ENCODE measurements around the gene B3GNT7. TPM values are rescaled to one million over a fixed set of nuclear protein-coding genes. Genes with fewer than 3 reads are reported as not detected.

B3GNT7 gene
- total RNA-seq, 1 experiment from 2014 or later: 11.0 TPM

- Histone ChIP-seq H3K27me3 (ENCODE audit: low read length) (no peaks in the 10 kb centered on the region), H3K9me3 (ENCODE audit: low read length) (no peaks in the 10 kb centered on the region), H3K4me1 (ENCODE audit: insufficient read depth, low read length) (no peaks in the 10 kb centered on the region), H3K4me3 (ENCODE audit: low read length) (no peak overlapping the region), H3F3A (ENCODE audit: low read length, unreplicated experiment) (no peaks in the 10 kb centered on the region), H3K9me2 (replicated peaks; ENCODE audit: low read length) (no peaks in the 10 kb centered on the region), H3K4me2 (ENCODE audit: low read length) (no peak overlapping the region), H3K27ac (ENCODE audit: low read length) (no peak overlapping the region), H3K36me3 (ENCODE audit: low read depth, low read length) (no peaks in the 10 kb centered on the region), H2AFZ (ENCODE audit: low read length) (no peak overlapping the region), H3K9ac (ENCODE audit: low read length) (no peak overlapping the region), H3K79me2 (ENCODE audit: low read length) (no peaks in the 10 kb centered on the region), H4K20me1 (ENCODE audit: low read length) (no peaks in the 10 kb centered on the region)
- no peak for TF ChIP-seq EZH2phosphoT487 (IDR thresholded peaks at IDR 0.05; ENCODE audit: borderline replicate concordance, low read length)
- no peak for TF ChIP-seq CTCF (conservative IDR thresholded peaks at IDR 0.05; ENCODE audit: low read depth, low read length)
- TF ChIP-seq EZH2 (IDR thresholded peaks at IDR 0.05; ENCODE audit: low read length, unreplicated experiment): no peak
- ChIA-PET CTCF (no interaction called here), POLR2A (ENCODE audit: unreplicated experiment) (no interaction called here)
- intact Hi-C loops (cut with micrococcal nuclease): no loop called here
- ATAC-seq (no peak), DNase-seq (no peak)
- BruUV-seq (replicated peaks): no TSS peak
Observed at GRCh38 chr2:231431606-231432005, 36.1 kb downstream of the B3GNT7 start.

- Histone ChIP-seq H3K4me1 (ENCODE audit: insufficient read depth, low read length) (no peaks in the 10 kb centered on the region), H2AFZ (ENCODE audit: low read length) (no peak overlapping the region), H3K9me3 (ENCODE audit: low read length) (no peaks in the 10 kb centered on the region), H3K79me2 (ENCODE audit: low read length) (no peaks in the 10 kb centered on the region), H3K36me3 (ENCODE audit: low read depth, low read length) (no peaks in the 10 kb centered on the region), H3K4me3 (ENCODE audit: low read length) (no peak overlapping the region), H3K9ac (ENCODE audit: low read length) (no peak overlapping the region), H3F3A (ENCODE audit: low read length, unreplicated experiment) (no peaks in the 10 kb centered on the region), H3K27ac (ENCODE audit: low read length) (no peak overlapping the region), H3K9me2 (replicated peaks; ENCODE audit: low read length) (no peaks in the 10 kb centered on the region), H3K4me2 (ENCODE audit: low read length) (no peak overlapping the region), H4K20me1 (ENCODE audit: low read length) (no peaks in the 10 kb centered on the region), H3K27me3 (ENCODE audit: low read length) (no peaks in the 10 kb centered on the region)
- ChIA-PET CTCF (no interaction called here), POLR2A (ENCODE audit: unreplicated experiment) (no interaction called here)
- DNase-seq (no peak), ATAC-seq (no peak)
- no TSS peak for BruUV-seq (replicated peaks)
- intact Hi-C loops (cut with micrococcal nuclease): no loop called here
- TF ChIP-seq EZH2phosphoT487 (IDR thresholded peaks at IDR 0.05; ENCODE audit: borderline replicate concordance, low read length) (no peak), CTCF (conservative IDR thresholded peaks at IDR 0.05; ENCODE audit: low read depth, low read length) (no peak), EZH2 (IDR thresholded peaks at IDR 0.05; ENCODE audit: low read length, unreplicated experiment) (no peak)
Observed at GRCh38 chr2:231433990-231434389, 38.5 kb downstream of the B3GNT7 start.

GRCh38 chr2:231436957-231437356, 41.4 kb downstream of the B3GNT7 start:
- H4K20me1 ChIP-seq (ENCODE audit: low read length): no peaks in the 10 kb centered on the region
- no peak overlapping the region for H3K27ac ChIP-seq (ENCODE audit: low read length)
- no peak overlapping the region for H3K9ac ChIP-seq (ENCODE audit: low read length)
- ATAC-seq (no peak), DNase-seq (no peak)
- H3K27me3 ChIP-seq (ENCODE audit: low read length): no peaks in the 10 kb centered on the region
- BruUV-seq (replicated peaks): no TSS peak
- H3F3A ChIP-seq (ENCODE audit: low read length, unreplicated experiment): no peaks in the 10 kb centered on the region
- H3K79me2 ChIP-seq (ENCODE audit: low read length): no peaks in the 10 kb centered on the region
- POLR2A ChIA-PET (ENCODE audit: unreplicated experiment): no interaction called here
- CTCF ChIA-PET: no interaction called here
- H3K9me2 ChIP-seq (replicated peaks; ENCODE audit: low read length): no peaks in the 10 kb centered on the region
- no peak for TF ChIP-seq EZH2phosphoT487 (IDR thresholded peaks at IDR 0.05; ENCODE audit: borderline replicate concordance, low read length)
- no peak overlapping the region for H2AFZ ChIP-seq (ENCODE audit: low read length)
- intact Hi-C loops (cut with micrococcal nuclease): no loop called here
- H3K4me1 ChIP-seq (ENCODE audit: insufficient read depth, low read length): no peaks in the 10 kb centered on the region
- no peaks in the 10 kb centered on the region for H3K36me3 ChIP-seq (ENCODE audit: low read depth, low read length)
- no peak overlapping the region for H3K4me2 ChIP-seq (ENCODE audit: low read length)
- H3K4me3 ChIP-seq (ENCODE audit: low read length): no peak overlapping the region
- no peaks in the 10 kb centered on the region for H3K9me3 ChIP-seq (ENCODE audit: low read length)
